ENCODE data around the gene BRD7.

Gene BRD7

DNA sequence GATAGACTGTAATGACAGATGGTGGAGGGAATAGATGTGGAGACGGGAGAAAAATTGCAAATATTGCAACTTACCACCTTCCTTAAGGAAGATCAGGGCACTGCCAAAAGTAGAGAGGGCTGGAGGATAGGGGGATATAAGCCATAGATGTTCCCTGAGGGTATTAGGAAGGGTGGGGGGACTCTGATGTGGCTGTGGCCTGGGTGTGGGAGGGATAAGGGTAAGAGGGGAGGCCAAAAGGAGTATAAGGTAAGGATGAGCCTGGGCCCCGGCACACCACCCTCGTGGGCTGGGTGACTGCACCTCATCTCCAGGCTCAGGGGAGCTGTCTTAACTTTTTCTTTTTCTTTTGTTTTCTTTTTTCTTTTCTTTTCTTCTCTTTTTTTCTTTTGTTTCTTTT is 30.6 kb upstream of the BRD7 start:
- no peak overlapping the region for H3K9ac ChIP-seq (ENCODE audit: low read depth, low read length)
- peaks cover 4% of the 10 kb centered on the region; the same call in 1 of the 2 replicates for H3K4me1 ChIP-seq (ENCODE audit: insufficient read depth, low read length)
- H3K27ac ChIP-seq (ENCODE audit: low read depth, low read length), result no peak overlapping the region
- no peaks in the 10 kb centered on the region for H3K9me3 ChIP-seq (ENCODE audit: insufficient read depth, low read depth, low read length)
- no peaks in the 10 kb centered on the region for H3K36me3 ChIP-seq (ENCODE audit: insufficient read depth, low read length)
- WGBS, result 93% methylated on average over 2 of the region's 3 CpGs
- H3K27me3 ChIP-seq (ENCODE audit: insufficient read depth, low read length), result no peaks in the 10 kb centered on the region
- H3K4me3 ChIP-seq (ENCODE audit: low read length), result no peak overlapping the region

DNA sequence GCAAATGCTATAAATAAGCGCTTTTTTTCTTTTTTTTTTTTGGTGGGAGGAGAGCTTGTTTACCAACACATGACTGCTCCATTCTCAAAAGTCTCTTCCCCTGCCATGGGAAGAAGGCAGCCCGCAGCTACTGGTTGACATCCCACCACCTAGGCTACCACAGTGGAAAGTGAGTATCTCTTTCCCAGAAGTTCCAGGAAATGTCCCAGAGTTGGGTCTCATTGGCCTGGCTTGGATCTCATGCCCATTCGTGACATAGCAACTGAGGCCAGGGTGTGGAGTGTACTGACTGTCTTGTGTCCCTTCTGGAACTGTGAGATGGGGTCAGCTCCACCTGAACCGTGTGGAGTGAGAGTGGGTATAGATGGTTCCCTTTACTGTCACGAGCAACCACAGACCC is 29.5 kb upstream of the BRD7 start:
- H3K4me3 ChIP-seq (ENCODE audit: low read length), result no peak overlapping the region
- H3K36me3 ChIP-seq (ENCODE audit: insufficient read depth, low read length), result no peaks in the 10 kb centered on the region
- H3K27me3 ChIP-seq (ENCODE audit: insufficient read depth, low read length), result no peaks in the 10 kb centered on the region
- H3K9me3 ChIP-seq (ENCODE audit: insufficient read depth, low read depth, low read length), result no peaks in the 10 kb centered on the region
- no peak overlapping the region for H3K27ac ChIP-seq (ENCODE audit: low read depth, low read length)
- no peak overlapping the region for H3K9ac ChIP-seq (ENCODE audit: low read depth, low read length)
- 95% methylated on average over 5 of the region's 5 CpGs for WGBS
- H3K4me1 ChIP-seq (ENCODE audit: insufficient read depth, low read length), result peaks cover 4% of the 10 kb centered on the region; the same call in 1 of the 2 replicates

DNA sequence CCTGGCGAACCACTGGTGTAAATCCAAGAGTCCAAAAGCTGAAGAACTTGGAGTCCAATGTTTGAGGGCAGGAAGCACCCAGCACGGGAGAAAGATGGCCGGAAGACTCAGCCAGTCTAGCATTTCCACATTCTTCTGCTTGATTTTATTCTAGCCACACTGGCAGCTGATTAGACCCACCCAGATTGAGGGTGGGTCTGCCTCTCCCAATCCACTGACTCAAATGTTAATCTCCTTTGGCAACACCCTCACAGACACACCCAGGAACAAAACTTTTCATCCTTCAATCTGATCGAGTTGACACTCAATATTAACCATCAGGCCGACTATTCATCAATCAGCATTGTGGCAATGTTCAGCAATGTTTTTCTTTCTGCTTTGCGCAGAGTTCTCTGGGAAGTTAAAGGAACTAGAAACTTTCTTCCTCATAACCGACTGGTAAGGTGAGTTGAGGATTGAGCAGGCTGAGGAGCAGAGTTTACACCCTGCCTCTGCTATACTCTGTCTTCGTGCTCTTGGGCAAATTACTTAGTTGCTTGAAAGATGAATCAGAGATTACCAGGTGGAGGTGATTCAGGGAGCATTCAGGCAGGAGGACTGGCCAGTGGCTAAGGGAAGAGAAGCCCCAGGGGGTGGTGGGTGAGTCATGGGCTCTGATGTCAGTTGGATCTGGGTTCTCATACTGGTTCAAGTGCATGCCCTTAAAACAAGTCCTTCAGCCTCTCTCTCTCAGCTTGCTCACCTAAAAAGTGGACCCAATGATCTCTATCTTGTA is 28.2 kb upstream of the BRD7 start:
- H3K4me3 ChIP-seq (ENCODE audit: low read length), result no peak overlapping the region
- H3K9ac ChIP-seq (ENCODE audit: low read depth, low read length), result no peak overlapping the region
- WGBS, result 83% methylated on average over 8 of the region's 8 CpGs
- H3K9me3 ChIP-seq (ENCODE audit: insufficient read depth, low read depth, low read length), result no peaks in the 10 kb centered on the region
- no peaks in the 10 kb centered on the region for H3K27me3 ChIP-seq (ENCODE audit: insufficient read depth, low read length)
- H3K4me1 ChIP-seq (ENCODE audit: insufficient read depth, low read length), result peaks cover 4% of the 10 kb centered on the region; the same call in 1 of the 2 replicates
- H3K27ac ChIP-seq (ENCODE audit: low read depth, low read length), result no peak overlapping the region
- H3K36me3 ChIP-seq (ENCODE audit: insufficient read depth, low read length), result no peaks in the 10 kb centered on the region

DNA sequence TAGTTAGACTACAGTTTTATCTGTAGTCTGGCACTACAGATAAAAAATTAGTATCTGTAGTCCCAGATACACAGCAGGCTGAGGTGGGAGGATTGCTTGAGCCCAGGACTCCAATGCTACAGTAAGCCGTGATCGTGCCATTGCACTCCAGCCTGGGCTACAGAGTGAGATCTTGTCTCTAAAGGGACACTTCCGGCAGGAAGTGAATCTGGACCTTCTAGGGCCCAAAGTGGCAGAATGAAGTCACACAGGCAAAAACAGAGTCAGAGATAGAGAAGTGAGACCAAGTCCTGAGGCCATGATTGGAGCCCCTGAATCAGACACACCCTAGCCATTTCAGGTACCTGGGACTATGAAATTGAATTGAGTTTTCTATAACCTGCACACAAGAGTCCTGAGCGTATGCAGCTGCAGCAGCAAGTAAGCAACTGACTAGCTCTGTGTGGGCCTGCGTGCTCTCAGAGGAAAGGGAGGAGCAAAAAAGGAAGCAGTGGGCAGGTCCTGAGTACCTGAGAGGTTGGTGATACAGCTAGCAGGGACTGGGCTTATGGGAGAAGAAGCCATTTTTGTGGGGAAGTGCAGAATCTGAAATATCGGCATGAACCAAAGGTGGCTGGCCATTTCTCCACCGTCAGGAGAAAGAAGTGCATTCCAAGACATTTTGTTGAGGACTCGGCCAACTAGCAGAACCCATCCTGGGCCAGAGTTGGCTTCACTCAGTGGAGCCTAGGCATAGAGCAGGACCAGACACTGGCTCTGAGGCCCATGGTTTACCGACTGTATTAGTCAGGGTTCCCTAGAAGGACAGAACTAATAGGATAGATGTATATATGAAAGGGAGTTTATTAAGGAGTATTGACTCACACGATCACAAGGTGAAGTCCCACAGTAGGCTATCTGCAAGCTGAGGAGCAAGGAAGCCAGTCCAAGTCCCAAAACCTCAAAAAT is 27.2 kb upstream of the BRD7 start:
- Histone ChIP-seq H3K27me3 (ENCODE audit: insufficient read depth, low read length) (no peaks in the 10 kb centered on the region), H3K36me3 (ENCODE audit: insufficient read depth, low read length) (no peaks in the 10 kb centered on the region), H3K27ac (ENCODE audit: low read depth, low read length) (no peak overlapping the region), H3K9ac (ENCODE audit: low read depth, low read length) (no peak overlapping the region), H3K9me3 (ENCODE audit: insufficient read depth, low read depth, low read length) (no peaks in the 10 kb centered on the region), H3K4me1 (ENCODE audit: insufficient read depth, low read length) (peaks cover 6% of the 10 kb centered on the region; the same call in 1 of the 2 replicates), H3K4me3 (ENCODE audit: low read length) (no peak overlapping the region)
- 92% methylated on average over 10 of the region's 10 CpGs for WGBS

DNA sequence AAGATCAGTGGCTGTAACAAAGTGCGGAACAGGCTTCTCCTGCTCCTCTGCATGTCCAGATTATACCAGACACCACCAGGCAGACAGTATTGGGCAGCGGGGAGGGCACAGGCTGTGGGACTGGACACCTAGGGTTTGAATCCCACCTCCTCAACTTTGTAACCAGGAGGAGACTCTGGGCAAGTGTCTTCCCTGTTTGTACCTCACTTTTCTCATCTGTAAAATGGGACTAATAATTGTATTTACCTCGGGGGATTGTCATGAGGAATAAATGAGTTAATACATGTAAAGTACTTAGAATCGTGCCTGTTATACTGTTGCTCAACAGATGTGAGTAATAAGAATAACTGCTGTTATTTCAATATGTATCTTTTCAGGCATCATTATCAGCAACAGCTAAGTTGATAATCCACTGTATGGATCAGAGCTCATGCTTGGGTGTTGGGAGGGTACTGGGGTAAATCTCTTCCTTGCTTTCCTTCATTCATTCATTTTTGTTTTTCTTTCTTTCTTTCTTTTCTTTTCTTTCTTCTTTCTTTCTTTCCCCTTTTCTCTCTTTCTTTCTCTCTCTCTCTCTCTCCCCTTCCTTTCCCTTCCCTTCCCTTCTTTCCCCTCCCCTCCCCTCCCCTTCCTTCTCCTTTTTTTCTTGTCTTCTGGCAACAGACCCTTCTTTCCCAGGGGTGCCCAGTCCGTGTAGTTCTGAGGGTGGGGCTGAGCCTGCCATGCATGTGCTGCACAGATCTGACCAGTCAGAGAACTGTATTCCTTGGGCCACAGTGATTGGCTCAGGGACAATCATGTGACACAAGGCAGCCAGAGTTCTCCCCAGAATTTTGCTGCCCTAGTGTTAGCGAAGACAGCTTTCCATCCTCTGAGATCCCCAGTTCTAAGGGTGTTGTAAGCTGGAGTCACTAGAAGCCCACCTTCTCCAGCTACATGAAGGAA is 25.3 kb upstream of the BRD7 start:
- no peak overlapping the region for H3K27ac ChIP-seq (ENCODE audit: low read depth, low read length)
- no peak overlapping the region for H3K9ac ChIP-seq (ENCODE audit: low read depth, low read length)
- WGBS, result 91% methylated on average over 6 of the region's 6 CpGs
- H3K36me3 ChIP-seq (ENCODE audit: insufficient read depth, low read length), result no peaks in the 10 kb centered on the region
- no peak overlapping the region for H3K4me3 ChIP-seq (ENCODE audit: low read length)
- no peaks in the 10 kb centered on the region for H3K9me3 ChIP-seq (ENCODE audit: insufficient read depth, low read depth, low read length)
- peaks cover 9% of the 10 kb centered on the region; the same call in 1 of the 2 replicates for H3K4me1 ChIP-seq (ENCODE audit: insufficient read depth, low read length)
- H3K27me3 ChIP-seq (ENCODE audit: insufficient read depth, low read length), result no peaks in the 10 kb centered on the region

DNA sequence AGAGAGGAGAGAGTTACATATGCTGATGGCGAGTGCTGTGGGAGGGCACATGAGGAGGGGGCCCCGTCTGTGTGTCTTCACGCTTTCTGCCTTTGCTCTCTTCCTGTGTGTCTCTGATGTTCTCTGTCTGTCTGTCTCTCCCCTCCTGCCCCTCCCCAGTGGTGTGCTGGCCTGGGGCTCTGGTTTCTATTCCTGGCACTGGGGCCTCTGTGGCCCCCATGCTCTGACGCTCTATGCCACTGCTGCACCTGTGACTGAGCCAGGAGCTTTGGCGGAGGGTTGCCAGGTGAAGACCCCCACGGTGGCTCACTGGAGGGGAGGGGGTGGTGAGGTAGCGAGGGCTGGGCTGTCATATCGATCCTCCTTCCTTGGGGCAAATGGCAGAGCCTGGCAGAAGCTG is 24.6 kb upstream of the BRD7 start:
- no peak overlapping the region for H3K27ac ChIP-seq (ENCODE audit: low read depth, low read length)
- H3K36me3 ChIP-seq (ENCODE audit: insufficient read depth, low read length), result no peaks in the 10 kb centered on the region
- H3K27me3 ChIP-seq (ENCODE audit: insufficient read depth, low read length), result no peaks in the 10 kb centered on the region
- peaks cover 9% of the 10 kb centered on the region; the same call in 1 of the 2 replicates for H3K4me1 ChIP-seq (ENCODE audit: insufficient read depth, low read length)
- WGBS, result 71% methylated on average over 7 of the region's 8 CpGs
- no peaks in the 10 kb centered on the region for H3K9me3 ChIP-seq (ENCODE audit: insufficient read depth, low read depth, low read length)
- no peak overlapping the region for H3K4me3 ChIP-seq (ENCODE audit: low read length)
- H3K9ac ChIP-seq (ENCODE audit: low read depth, low read length), result no peak overlapping the region

DNA sequence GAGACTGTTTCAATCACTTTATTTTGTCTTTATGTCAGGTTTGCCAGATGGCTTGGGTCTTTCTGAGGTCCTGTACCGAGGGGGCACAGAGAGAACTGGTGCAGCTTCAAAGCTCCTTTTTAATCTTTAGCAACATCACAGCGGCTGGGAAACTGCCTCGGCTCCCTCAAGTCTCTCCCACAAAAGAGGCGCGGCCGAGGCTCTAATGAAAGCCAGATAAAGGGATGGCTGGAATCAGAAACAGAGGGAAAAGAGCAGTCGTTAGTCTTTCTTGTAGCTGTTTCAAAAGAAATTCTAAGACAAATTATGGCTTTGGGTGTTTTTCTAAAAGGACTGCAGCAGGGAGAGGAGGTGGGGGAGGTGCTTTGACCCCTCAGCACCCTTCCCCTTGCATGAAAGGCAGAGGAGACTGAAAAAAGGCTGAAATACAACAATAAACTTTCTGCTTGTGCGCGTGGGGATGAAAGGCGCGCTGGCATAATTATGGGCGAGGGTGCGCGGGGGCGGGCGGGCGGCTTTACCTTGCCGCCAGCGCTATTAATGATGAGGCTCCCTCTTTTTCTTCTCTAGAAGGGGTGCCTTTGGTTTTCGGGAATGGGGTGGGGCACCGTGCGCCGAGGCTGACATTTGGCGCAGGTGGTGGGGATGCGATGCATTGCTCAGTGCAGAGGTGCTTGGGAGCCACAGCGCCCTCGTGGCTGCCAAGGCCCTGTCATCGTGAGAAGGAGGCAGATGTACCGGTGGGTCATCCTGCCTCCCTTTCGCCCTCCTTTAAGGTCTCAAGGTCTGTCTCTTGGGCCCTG is 22.3 kb upstream of the BRD7 start:
- WGBS, result 87% methylated on average over 30 of the region's 30 CpGs
- Histone ChIP-seq H3K36me3 (ENCODE audit: insufficient read depth, low read length) (no peaks in the 10 kb centered on the region), H3K27me3 (ENCODE audit: insufficient read depth, low read length) (no peaks in the 10 kb centered on the region), H3K9ac (ENCODE audit: low read depth, low read length) (no peak overlapping the region), H3K4me1 (ENCODE audit: insufficient read depth, low read length) (peaks cover 9% of the 10 kb centered on the region; the same call in 1 of the 2 replicates), H3K4me3 (ENCODE audit: low read length) (no peak overlapping the region), H3K9me3 (ENCODE audit: insufficient read depth, low read depth, low read length) (no peaks in the 10 kb centered on the region), H3K27ac (ENCODE audit: low read depth, low read length) (no peak overlapping the region)

DNA sequence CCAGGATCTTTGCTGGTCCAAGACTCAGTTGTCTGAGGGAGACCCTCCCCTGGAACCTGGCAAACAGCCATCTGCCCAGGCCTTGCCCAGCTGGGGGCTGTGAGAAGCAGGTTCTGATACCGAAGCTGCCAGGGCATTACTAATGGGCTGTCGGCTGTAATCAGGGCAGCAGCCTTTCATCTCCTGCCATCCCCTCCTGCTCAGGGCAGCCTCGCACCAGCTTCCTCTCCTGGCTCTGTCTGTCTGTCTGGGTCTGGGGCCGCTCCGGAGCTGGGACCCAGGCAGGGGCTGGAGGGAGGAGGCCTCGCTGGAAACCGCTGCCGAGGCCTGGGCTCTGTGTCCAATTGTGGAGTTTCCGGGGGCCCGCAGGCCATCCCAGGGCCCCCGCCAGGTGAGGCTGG is 21.6 kb upstream of the BRD7 start:
- Histone ChIP-seq H3K27me3 (ENCODE audit: insufficient read depth, low read length) (no peaks in the 10 kb centered on the region), H3K27ac (ENCODE audit: low read depth, low read length) (no peak overlapping the region), H3K9ac (ENCODE audit: low read depth, low read length) (no peak overlapping the region), H3K36me3 (ENCODE audit: insufficient read depth, low read length) (no peaks in the 10 kb centered on the region), H3K9me3 (ENCODE audit: insufficient read depth, low read depth, low read length) (no peaks in the 10 kb centered on the region), H3K4me3 (ENCODE audit: low read length) (no peak overlapping the region), H3K4me1 (ENCODE audit: insufficient read depth, low read length) (peaks cover 9% of the 10 kb centered on the region; the same call in 1 of the 2 replicates)
- WGBS, result 90% methylated on average over 11 of the region's 11 CpGs

DNA sequence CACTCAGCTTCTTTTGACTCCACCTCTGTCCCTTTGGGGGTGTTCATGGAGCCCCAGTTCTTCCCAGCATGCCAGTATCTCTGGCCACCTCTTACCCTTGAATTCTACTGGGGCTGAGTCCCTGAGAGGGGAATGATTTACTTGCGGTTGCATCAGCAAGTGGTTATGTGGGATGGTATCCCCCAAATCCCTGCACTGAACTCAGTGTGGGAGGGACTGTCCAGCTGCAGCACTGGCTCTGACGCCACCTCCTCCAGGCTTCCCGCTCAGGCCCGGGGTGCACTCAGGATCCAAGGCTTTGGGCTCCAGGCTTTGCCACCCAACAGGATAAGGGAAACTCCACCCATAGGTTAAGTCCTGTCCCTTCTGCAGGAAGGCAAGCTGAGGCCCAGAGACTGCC is 21.1 kb upstream of the BRD7 start:
- no peaks in the 10 kb centered on the region for H3K27me3 ChIP-seq (ENCODE audit: insufficient read depth, low read length)
- H3K4me3 ChIP-seq (ENCODE audit: low read length), result no peak overlapping the region
- WGBS, result 96% methylated on average over 4 of the region's 4 CpGs
- peaks cover 7% of the 10 kb centered on the region; the same call in 1 of the 2 replicates for H3K4me1 ChIP-seq (ENCODE audit: insufficient read depth, low read length)
- H3K9me3 ChIP-seq (ENCODE audit: insufficient read depth, low read depth, low read length), result no peaks in the 10 kb centered on the region
- no peak overlapping the region for H3K27ac ChIP-seq (ENCODE audit: low read depth, low read length)
- no peak overlapping the region for H3K9ac ChIP-seq (ENCODE audit: low read depth, low read length)
- no peaks in the 10 kb centered on the region for H3K36me3 ChIP-seq (ENCODE audit: insufficient read depth, low read length)

DNA sequence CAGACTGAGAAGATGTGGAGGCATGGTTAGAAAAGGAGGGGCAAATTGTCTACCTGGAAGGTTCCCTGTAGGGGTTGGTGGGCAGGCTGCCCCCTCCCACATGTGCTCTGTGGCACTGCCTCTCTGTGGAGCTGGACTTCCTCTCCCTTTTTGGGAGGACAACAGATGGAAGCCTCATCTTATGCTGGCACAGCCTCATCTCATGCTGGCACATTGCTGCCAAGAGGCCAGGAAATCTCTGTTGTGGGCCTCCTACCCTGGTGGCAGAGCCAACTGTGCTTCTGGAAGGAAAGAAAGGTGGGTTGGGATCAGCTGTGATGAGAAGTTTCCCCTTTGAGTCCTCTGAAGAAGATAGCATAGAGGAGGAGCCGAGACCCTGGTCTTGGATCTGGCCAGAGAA is 19.7 kb upstream of the BRD7 start:
- no peaks in the 10 kb centered on the region for H3K27me3 ChIP-seq (ENCODE audit: insufficient read depth, low read length)
- 81% methylated on average over 1 of the region's 1 CpG for WGBS
- H3K36me3 ChIP-seq (ENCODE audit: insufficient read depth, low read length), result no peaks in the 10 kb centered on the region
- H3K4me1 ChIP-seq (ENCODE audit: insufficient read depth, low read length), result peaks cover 5% of the 10 kb centered on the region; the same call in 1 of the 2 replicates
- no peak overlapping the region for H3K27ac ChIP-seq (ENCODE audit: low read depth, low read length)
- H3K4me3 ChIP-seq (ENCODE audit: low read length), result no peak overlapping the region
- H3K9ac ChIP-seq (ENCODE audit: low read depth, low read length), result no peak overlapping the region
- H3K9me3 ChIP-seq (ENCODE audit: insufficient read depth, low read depth, low read length), result no peaks in the 10 kb centered on the region

Data from HUES64 (cell line).